Measurements from ENCODE around the gene MMD2.

Gene MMD2

DNA sequence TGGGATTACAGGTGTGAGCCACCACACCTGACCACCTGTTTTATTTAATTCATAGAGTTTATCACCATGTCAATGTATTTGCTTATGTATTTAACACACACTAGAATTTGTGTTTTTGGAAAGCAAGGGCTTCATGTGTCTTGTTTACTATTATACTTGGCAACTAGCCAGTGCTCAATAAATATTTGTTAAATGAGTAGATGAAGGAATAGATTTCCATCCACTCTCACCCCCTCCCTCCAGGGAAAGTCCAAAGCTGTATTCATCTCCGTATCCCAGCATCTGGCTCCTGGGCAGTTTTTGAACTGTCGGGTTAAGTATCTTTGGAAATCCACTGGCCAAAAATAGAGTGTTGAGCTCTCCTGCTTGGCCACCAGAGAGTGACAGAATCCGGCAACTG is 70.8 kb downstream of the MMD2 start:
- TF ChIP-seq POLR2AphosphoS5 (IDR thresholded peaks at IDR 0.05; ENCODE audit: low read depth, low read length) (no peak), SIN3A (IDR thresholded peaks at IDR 0.05; ENCODE audit: borderline replicate concordance, insufficient read depth, low read length) (no peak), TAF1 (IDR thresholded peaks at IDR 0.05; ENCODE audit: borderline replicate concordance, insufficient read depth, low read length) (no peak), FOXP2 (optimal IDR thresholded peaks at IDR 0.05; ENCODE audit: borderline replicate concordance, extremely low read depth, extremely low read length, insufficient read depth) (no peak)
- TF ChIP-seq, protein P1, sequence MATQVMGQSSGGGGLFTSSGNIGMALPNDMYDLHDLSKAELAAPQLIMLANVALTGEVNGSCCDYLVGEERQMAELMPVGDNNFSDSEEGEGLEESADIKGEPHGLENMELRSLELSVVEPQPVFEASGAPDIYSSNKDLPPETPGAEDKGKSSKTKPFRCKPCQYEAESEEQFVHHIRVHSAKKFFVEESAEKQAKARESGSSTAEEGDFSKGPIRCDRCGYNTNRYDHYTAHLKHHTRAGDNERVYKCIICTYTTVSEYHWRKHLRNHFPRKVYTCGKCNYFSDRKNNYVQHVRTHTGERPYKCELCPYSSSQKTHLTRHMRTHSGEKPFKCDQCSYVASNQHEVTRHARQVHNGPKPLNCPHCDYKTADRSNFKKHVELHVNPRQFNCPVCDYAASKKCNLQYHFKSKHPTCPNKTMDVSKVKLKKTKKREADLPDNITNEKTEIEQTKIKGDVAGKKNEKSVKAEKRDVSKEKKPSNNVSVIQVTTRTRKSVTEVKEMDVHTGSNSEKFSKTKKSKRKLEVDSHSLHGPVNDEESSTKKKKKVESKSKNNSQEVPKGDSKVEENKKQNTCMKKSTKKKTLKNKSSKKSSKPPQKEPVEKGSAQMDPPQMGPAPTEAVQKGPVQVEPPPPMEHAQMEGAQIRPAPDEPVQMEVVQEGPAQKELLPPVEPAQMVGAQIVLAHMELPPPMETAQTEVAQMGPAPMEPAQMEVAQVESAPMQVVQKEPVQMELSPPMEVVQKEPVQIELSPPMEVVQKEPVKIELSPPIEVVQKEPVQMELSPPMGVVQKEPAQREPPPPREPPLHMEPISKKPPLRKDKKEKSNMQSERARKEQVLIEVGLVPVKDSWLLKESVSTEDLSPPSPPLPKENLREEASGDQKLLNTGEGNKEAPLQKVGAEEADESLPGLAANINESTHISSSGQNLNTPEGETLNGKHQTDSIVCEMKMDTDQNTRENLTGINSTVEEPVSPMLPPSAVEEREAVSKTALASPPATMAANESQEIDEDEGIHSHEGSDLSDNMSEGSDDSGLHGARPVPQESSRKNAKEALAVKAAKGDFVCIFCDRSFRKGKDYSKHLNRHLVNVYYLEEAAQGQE (IDR thresholded peaks at IDR 0.05; ENCODE audit: insufficient read depth in 1 of 2, low read depth in 2 of 2, low read length in 2 of 2): no peak

DNA sequence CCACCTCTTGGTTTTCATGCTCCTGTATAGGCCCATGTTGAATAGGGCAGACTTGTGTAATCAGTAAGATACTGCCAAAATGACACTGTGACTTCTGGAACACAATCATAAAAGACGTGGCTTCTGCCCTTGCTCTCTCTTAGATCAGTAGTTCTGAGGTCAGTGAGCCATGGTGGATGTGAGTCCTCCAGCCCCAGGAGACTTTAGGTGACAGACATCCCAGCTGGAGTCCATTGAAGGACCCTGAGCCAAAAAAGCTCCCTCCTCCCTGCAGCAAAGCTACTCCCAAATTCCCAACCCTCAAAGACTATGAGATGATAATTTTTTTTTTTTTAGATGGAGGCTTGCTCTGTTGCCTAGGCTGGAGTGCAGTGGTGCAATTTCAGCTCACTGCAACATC is 72.3 kb downstream of the MMD2 start:
- TF ChIP-seq, protein P1 (IDR thresholded peaks at IDR 0.05; ENCODE audit: insufficient read depth in 1 of 2, low read depth in 2 of 2, low read length in 2 of 2): no peak
- no peak for TF ChIP-seq SIN3A (IDR thresholded peaks at IDR 0.05; ENCODE audit: borderline replicate concordance, insufficient read depth, low read length)
- no peak for TF ChIP-seq TAF1 (IDR thresholded peaks at IDR 0.05; ENCODE audit: borderline replicate concordance, insufficient read depth, low read length)
- no peak for TF ChIP-seq POLR2AphosphoS5 (IDR thresholded peaks at IDR 0.05; ENCODE audit: low read depth, low read length)

DNA sequence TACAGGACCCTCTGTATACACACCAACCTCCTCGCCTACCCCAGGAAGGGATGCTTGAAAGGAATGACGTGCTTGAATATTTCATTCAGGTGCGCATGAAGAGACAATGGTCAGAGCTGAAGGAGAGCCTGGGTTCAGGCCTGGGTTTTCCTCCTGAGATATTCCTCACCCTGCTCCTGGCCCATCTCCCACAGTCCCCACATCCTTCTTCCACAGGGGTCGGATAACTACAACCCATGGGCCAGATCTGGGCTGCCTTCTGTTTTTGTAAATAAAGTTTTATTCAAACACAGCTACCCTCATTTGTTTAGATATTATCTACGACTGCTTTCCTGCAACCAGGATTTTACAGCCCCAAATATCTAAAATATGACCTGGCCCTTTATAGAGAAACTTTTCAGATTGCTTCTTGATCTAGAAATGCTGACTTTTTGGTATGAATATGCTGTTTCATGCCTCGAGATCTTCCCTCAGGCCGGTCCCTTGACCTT is 73.6 kb downstream of the MMD2 start:
- no peak for TF ChIP-seq SIN3A (IDR thresholded peaks at IDR 0.05; ENCODE audit: borderline replicate concordance, insufficient read depth, low read length)
- TF ChIP-seq, protein P1 (IDR thresholded peaks at IDR 0.05; ENCODE audit: insufficient read depth in 1 of 2, low read depth in 2 of 2, low read length in 2 of 2): no peak
- no peak for TF ChIP-seq FOXP2 (optimal IDR thresholded peaks at IDR 0.05; ENCODE audit: borderline replicate concordance, extremely low read depth, extremely low read length, insufficient read depth)
- TF ChIP-seq TAF1 (IDR thresholded peaks at IDR 0.05; ENCODE audit: borderline replicate concordance, insufficient read depth, low read length): no peak

DNA sequence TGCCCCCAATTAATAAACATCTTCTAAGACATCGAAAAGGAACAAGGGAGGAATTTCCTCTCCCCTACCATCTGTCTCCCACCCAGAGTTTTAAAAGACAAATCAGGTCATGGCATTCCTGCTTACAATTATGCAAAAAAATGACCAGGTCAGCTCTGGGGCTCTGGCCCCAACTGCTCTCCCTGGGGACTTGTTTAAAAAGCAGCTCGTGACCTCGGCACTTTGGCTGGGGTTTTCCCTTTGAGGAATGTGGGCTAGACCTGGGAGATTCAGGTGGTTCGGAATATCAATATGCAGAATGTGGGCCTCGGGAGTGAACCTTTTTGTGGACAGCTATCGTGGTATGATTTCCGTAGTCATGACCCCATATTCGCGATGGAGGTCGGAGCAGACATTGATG is 74.8 kb downstream of the MMD2 start:
- TF ChIP-seq SIN3A (IDR thresholded peaks at IDR 0.05; ENCODE audit: borderline replicate concordance, insufficient read depth, low read length) (no peak), TAF1 (IDR thresholded peaks at IDR 0.05; ENCODE audit: borderline replicate concordance, insufficient read depth, low read length) (no peak), POLR2AphosphoS5 (IDR thresholded peaks at IDR 0.05; ENCODE audit: low read depth, low read length) (no peak), FOXP2 (optimal IDR thresholded peaks at IDR 0.05; ENCODE audit: borderline replicate concordance, extremely low read depth, extremely low read length, insufficient read depth) (no peak)
- TF ChIP-seq, protein P1 (IDR thresholded peaks at IDR 0.05; ENCODE audit: insufficient read depth in 1 of 2, low read depth in 2 of 2, low read length in 2 of 2): no peak
